Measurements from ENCODE around the gene ALKBH2. TPM values are rescaled to one million over a fixed set of nuclear protein-coding genes. Genes with fewer than 3 reads are reported as not detected.

Gene ALKBH2
- total and polyA plus RNA-seq, 2 of the 8 experiments (the other 6 are each of a cell fraction or from before 2014, with no cell fraction given): 19.1 to 22.5 TPM

GRCh38 chr12:109131154-109132050, 38.1 kb upstream of the ALKBH2 start (continued):
- TF ChIP-seq RFX5 (IDR thresholded peaks at IDR 0.05; ENCODE audit: borderline replicate concordance, low read depth, low read length) (no peak), CEBPB (IDR thresholded peaks at IDR 0.05; ENCODE audit: low read depth, low read length) (no peak), HDAC6 (IDR thresholded peaks at IDR 0.05; ENCODE audit: low read depth, low read length) (no peak), EGR1 (IDR thresholded peaks at IDR 0.05; ENCODE audit: borderline replicate concordance, low read depth, low read length) (no peak), JUND (IDR thresholded peaks at IDR 0.05; ENCODE audit: low read length) (no peak), KDM4A (IDR thresholded peaks at IDR 0.05; ENCODE audit: low read depth, low read length, severe bottlenecking) (no peak), EZH2 (IDR thresholded peaks at IDR 0.05; ENCODE audit: low read depth, low read length, severe bottlenecking) (no peak)

Measured in H1 (cell line).